Measurements from ENCODE around the gene TGFBR3. TPM values are rescaled to one million over a fixed set of nuclear protein-coding genes. Genes with fewer than 3 reads are reported as not detected.

TGFBR3 gene
- total RNA-seq, 1 experiment from 2014 or later = 12.2 TPM

DNA sequence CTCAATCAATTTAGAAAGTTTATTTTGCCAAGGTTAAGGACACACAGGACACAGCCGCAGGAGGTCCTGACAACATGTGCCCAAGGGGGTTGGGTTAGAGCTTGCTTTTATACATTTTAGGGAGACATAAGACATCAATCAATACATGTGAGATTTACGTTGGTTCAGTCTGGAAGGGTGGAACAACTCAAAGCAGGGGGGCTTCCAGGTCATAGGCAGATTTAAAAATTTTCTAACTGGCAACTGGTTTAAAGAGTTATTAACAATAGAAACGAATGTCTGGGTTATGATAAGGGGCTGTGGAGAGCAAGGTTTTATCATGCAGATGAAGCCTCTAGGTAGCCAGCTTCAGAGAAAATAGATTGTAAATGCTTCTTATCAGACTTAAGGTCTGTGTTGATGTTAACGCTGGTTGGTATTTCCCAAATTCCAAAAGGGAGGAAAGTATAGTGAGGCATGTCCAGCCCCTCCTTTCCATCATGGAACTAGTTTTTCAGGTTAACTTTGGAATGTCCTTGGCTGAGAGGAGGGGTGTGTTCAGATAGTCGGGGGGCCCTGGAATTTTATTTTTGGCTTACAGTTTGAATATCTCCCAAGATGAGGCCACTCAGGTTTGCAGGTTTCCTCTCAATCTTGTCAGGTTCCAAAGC is 31.0 kb upstream of the TGFBR3 start:
- Histone ChIP-seq H3K4me1 (peaks cover 14% of the 10 kb centered on the region; the same call in 1 of the 2 replicates), H3K9me3 (no peaks in the 10 kb centered on the region), H3K27me3 (replicated peaks; ENCODE audit: control insufficient read depth, insufficient read depth, low read length) (no peaks in the 10 kb centered on the region), H3K36me3 (ENCODE audit: control insufficient read depth, insufficient read depth, low read length) (no peaks in the 10 kb centered on the region), H3K4me3 (ENCODE audit: low read depth, low read length) (no peak overlapping the region)
- Mint-ChIP-seq H3K27ac (ENCODE audit: unreplicated experiment) (peak overlapping the region; percentile 54), H3K27me3 (ENCODE audit: insufficient read depth, unreplicated experiment) (no peaks in the 10 kb centered on the region), H3K4me1 (ENCODE audit: low read depth, unreplicated experiment) (peaks cover 25% of the 10 kb centered on the region), H3K4me3 (ENCODE audit: unreplicated experiment) (peak overlapping the region; percentile 12), H3K36me3 (ENCODE audit: insufficient read depth, unreplicated experiment) (no peaks in the 10 kb centered on the region), H3K9me3 (ENCODE audit: unreplicated experiment) (no peaks in the 10 kb centered on the region)
- CTCF ChIA-PET = interaction anchor here (0.7 kb wide), 1 partner anchor 126 kb away, joined by 3 read pairs; no protein-coding TSS in a partner anchor
- intact Hi-C loops (cut with micrococcal nuclease; ENCODE audit: unreplicated experiment) = no loop called here
- no peak for TF ChIP-seq CTCF (IDR thresholded peaks at IDR 0.05; ENCODE audit: insufficient read depth in 1 of 2, low read depth in 1 of 2, low read length in 1 of 2, severe bottlenecking in 1 of 2, unreplicated experiment in 1 of 2)
- BruUV-seq (replicated peaks) = no TSS peak
- POLR2A ChIA-PET = no interaction called here
- DNase-seq = peak in 1 of 2 experiments; percentile 23

DNA sequence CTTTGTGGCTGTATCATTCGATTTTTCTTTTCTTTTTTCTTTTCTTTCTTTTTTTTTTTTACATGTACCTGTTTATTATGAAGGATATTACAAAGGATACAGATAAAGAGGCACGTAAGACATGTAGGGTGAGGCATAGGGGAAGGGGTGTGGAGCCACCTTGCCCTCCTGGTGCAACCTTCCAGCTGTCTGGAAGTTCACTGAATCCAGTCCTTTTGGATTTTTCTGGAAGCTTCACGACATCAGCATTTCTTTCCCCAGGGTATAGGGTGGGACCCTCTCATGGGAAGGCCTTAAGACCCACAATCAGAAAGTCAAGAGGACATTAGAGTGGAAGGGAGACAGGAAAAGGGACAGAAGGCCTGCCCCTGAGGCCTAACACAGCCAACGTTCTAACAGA is 30.1 kb upstream of the TGFBR3 start:
- Histone ChIP-seq H3K4me1 (peaks cover 14% of the 10 kb centered on the region; the same call in 1 of the 2 replicates), H3K36me3 (ENCODE audit: control insufficient read depth, insufficient read depth, low read length) (no peaks in the 10 kb centered on the region), H3K27me3 (replicated peaks; ENCODE audit: control insufficient read depth, insufficient read depth, low read length) (no peaks in the 10 kb centered on the region), H3K9me3 (no peaks in the 10 kb centered on the region), H3K4me3 (ENCODE audit: low read depth, low read length) (no peak overlapping the region)
- peak overlapping the region; percentile 54 for H3K27ac Mint-ChIP-seq (ENCODE audit: unreplicated experiment)
- H3K27me3 Mint-ChIP-seq (ENCODE audit: insufficient read depth, unreplicated experiment) = no peaks in the 10 kb centered on the region
- CTCF ChIA-PET = no interaction called here
- H3K9me3 Mint-ChIP-seq (ENCODE audit: unreplicated experiment) = no peaks in the 10 kb centered on the region
- no peak for TF ChIP-seq CTCF (IDR thresholded peaks at IDR 0.05; ENCODE audit: insufficient read depth in 1 of 2, low read depth in 1 of 2, low read length in 1 of 2, severe bottlenecking in 1 of 2, unreplicated experiment in 1 of 2)
- no TSS peak for BruUV-seq (replicated peaks)
- intact Hi-C loops (cut with micrococcal nuclease; ENCODE audit: unreplicated experiment) = no loop called here
- no peak for DNase-seq
- H3K36me3 Mint-ChIP-seq (ENCODE audit: insufficient read depth, unreplicated experiment) = no peaks in the 10 kb centered on the region
- peaks cover 25% of the 10 kb centered on the region for H3K4me1 Mint-ChIP-seq (ENCODE audit: low read depth, unreplicated experiment)
- H3K4me3 Mint-ChIP-seq (ENCODE audit: unreplicated experiment) = no peak overlapping the region
- POLR2A ChIA-PET = no interaction called here

DNA sequence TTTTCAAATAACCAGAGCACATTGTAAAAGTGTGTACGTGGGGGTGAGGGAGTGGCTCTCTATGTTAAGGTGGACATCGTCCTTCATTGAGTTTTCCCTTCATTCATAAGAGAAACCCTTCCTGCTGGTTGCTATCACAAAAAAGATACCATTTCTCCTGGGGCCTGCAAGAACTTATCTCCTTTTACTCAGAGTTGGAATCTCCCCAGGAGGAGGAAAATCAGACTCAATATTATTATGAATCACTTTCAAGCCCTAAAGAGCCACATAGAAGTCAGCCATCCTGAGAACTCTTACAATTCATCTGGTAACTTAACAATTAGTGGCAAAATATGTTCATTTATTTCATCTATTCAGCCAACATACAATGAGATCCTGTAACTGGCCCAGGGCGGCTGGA is 27.1 kb upstream of the TGFBR3 start:
- no peaks in the 10 kb centered on the region for H3K27me3 Mint-ChIP-seq (ENCODE audit: insufficient read depth, unreplicated experiment)
- no peak overlapping the region for H3K4me3 Mint-ChIP-seq (ENCODE audit: unreplicated experiment)
- Histone ChIP-seq H3K4me3 (ENCODE audit: low read depth, low read length) (no peak overlapping the region), H3K27me3 (replicated peaks; ENCODE audit: control insufficient read depth, insufficient read depth, low read length) (no peaks in the 10 kb centered on the region), H3K9me3 (no peaks in the 10 kb centered on the region), H3K36me3 (ENCODE audit: control insufficient read depth, insufficient read depth, low read length) (no peaks in the 10 kb centered on the region), H3K4me1 (peaks cover 14% of the 10 kb centered on the region; the same call in 1 of the 2 replicates)
- intact Hi-C loops (cut with micrococcal nuclease; ENCODE audit: unreplicated experiment) = no loop called here
- no peaks in the 10 kb centered on the region for H3K36me3 Mint-ChIP-seq (ENCODE audit: insufficient read depth, unreplicated experiment)
- TF ChIP-seq CTCF (IDR thresholded peaks at IDR 0.05; ENCODE audit: insufficient read depth in 1 of 2, low read depth in 1 of 2, low read length in 1 of 2, severe bottlenecking in 1 of 2, unreplicated experiment in 1 of 2) = no peak
- ChIA-PET POLR2A (no interaction called here), CTCF (no interaction called here)
- no TSS peak for BruUV-seq (replicated peaks)
- no peak for DNase-seq
- H3K4me1 Mint-ChIP-seq (ENCODE audit: low read depth, unreplicated experiment) = peaks cover 25% of the 10 kb centered on the region
- H3K9me3 Mint-ChIP-seq (ENCODE audit: unreplicated experiment) = no peaks in the 10 kb centered on the region
- H3K27ac Mint-ChIP-seq (ENCODE audit: unreplicated experiment) = no peak overlapping the region
